VCaP (cell line): ENCODE results near the gene B3GLCT.

ENCODE experiments used
- H3K27ac ChIP-seq: fragments of 450-650 bp; 2 replicates; pipeline ENCODE4 v1.5.1; 2017
- TF ChIP-seq, protein P1 (sequence below): fragments of 450-650 bp; conservative IDR thresholded peaks from 2 replicates; pipeline ENCODE4 v1.5.1; 2017; ENCODE audit warnings: mild to moderate bottlenecking, moderate library complexity

Gene B3GLCT

DNA sequence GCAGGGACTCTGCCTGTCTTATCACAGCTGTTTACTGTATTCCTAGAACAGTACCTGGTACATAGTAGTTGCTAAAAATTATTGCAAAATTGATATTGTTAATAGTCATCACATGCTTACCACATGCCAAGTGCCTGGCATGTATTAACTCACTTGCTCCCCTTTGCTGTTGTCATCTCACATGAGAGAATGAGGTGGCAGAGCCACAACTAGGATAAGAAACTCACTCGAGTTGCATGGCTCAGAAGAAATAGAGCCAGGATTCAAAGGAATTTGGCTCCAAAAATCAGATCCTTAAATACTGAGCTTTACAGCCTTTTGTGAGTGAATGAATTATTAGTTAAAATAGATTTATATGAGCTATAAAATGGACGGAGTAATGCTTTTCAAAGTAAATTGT is 42.6 kb downstream of the B3GLCT start:
- H3K27ac ChIP-seq, result no peak overlapping the region
- TF ChIP-seq, protein P1, sequence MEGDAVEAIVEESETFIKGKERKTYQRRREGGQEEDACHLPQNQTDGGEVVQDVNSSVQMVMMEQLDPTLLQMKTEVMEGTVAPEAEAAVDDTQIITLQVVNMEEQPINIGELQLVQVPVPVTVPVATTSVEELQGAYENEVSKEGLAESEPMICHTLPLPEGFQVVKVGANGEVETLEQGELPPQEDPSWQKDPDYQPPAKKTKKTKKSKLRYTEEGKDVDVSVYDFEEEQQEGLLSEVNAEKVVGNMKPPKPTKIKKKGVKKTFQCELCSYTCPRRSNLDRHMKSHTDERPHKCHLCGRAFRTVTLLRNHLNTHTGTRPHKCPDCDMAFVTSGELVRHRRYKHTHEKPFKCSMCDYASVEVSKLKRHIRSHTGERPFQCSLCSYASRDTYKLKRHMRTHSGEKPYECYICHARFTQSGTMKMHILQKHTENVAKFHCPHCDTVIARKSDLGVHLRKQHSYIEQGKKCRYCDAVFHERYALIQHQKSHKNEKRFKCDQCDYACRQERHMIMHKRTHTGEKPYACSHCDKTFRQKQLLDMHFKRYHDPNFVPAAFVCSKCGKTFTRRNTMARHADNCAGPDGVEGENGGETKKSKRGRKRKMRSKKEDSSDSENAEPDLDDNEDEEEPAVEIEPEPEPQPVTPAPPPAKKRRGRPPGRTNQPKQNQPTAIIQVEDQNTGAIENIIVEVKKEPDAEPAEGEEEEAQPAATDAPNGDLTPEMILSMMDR, result no peak

DNA sequence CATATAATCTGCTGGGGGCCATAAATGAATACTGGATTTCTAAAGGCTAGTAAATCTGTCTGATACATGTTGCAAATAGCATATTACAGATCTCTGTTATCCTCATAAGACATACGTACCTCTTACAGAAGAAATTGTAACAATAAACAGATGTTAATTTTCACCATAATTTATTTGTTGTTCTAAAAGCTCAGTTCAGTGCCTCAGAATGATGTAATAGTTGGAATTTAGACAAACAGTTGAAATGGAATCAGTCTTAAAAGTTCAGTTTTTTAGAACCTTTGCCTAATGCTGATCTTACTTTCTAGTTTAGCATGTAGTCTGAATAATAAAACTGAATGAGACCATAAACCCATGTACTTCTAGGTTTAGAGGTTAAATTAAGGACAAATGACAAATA is 43.1 kb downstream of the B3GLCT start:
- H3K27ac ChIP-seq, result no peak overlapping the region
- TF ChIP-seq, protein P1, result no peak

DNA sequence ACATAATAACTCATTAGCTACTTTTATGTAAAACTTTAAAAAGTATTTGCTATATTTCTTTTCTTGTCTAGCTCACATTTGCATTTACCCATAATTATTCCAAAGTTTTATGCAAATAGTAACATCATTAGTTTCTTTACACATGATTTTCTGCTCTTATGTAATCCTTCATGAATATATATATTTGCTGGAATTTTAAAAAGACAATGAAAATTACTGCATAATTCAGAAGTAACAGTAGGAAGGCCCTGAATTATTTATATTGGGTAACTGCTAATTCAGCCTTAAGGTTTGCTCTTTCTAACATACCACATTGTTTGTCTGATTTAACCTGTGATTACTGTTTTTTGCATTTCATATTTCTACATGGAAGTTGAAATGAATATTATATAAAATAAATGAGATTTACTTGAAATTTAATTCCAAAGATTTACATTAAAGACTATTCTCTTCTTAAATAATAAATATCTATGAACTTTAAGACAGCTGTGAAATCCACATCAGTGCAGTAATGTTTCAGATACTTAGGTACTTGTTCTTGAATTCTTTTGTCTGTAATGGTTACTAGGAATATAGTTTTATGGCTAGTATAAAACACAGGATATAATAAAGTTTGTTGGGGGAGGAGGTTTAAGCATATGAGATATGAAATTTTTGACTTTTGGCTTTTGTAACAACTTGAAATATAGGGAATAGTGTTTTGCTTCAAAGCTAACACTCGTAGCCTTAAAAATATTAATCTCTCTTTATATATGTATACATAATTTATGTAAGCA is 46.0 kb downstream of the B3GLCT start:
- TF ChIP-seq, protein P1, result no peak
- H3K27ac ChIP-seq, result no peak overlapping the region

DNA sequence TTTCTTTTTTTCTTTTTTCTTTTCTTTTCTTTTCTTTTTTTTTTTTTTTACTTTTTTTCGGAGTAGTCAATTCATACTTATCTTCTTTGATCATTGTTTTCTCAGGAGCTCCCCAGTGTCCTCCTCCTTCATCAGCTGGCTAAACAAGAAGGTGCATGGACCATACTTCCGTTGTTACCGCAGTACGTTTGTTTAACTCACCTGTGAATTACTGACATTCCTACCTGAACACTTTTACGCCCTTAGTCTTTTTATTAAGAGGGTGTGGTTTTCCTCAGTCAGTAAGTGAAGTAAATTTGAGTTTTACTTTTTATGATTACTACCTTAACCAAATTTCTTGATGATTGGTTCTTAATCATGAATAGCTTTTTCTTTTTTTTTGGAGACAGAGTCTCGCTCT is 47.1 kb downstream of the B3GLCT start:
- H3K27ac ChIP-seq, result no peak overlapping the region
- TF ChIP-seq, protein P1, result no peak

DNA sequence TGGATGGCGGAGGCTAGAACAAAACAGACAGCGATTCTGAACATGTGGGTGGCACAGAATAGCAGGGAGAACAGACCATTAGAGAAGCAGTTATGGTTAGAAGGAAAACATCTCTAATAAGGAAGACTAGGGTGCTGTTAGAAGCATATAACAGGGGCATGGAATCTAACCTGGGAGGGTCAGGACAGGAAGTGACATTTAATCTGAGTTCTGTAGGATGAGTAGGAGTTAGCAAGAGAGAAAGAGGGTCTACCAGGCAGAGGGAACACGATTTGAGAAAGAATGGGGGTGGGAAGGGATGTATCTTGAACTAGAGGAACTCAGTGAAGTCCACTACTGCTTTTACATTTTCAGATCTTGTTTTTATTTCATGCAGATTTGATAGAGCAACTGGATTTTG is 48.6 kb downstream of the B3GLCT start:
- TF ChIP-seq, protein P1, result no peak
- no peak overlapping the region for H3K27ac ChIP-seq

DNA sequence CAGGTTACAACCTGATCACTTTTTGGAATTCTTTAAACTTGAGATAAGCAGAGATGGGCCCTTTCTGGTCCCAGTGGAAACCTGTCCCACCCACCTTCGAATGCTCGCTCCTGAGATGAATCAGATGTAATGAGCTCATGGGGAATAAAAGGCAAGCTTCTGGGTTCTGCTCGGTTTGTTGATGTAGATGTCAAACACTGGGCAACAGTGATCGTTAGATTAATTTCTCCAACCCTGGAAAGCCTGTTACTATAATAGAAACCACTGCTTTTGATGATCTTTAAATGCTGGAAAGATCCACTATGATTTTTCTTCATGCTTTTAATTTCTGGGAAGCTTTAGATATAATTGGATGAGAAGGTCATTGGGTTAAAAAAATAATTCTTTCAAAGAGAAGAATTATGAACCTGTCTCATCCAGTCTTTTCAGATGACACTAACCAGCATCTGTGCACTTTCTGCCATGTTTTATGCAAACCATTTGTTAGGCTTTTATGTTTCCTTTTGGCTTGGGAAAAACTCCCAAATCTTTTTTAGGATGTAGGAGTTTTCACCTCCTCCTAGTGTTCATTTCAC is 49.3 kb downstream of the B3GLCT start:
- no peak overlapping the region for H3K27ac ChIP-seq
- TF ChIP-seq, protein P1, result no peak

DNA sequence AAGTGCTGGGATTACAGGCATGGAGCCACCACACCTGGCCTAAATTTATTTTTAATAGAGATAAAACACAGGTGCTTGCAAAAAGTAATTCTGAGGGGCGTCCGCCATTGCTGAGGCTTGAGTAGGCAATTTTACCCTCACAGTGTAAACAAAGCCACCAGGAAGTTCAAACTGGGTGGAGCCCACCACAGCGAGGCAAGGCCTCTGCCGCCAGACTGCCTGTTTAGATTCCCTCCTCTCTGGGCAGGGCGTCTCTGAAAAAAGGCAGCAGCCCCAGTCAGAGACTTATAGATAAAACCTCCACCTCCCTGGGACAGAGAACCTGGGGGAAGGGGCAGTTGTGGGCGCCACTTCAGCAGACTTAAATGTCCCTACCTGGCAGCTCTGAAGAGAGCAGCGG is 50.7 kb downstream of the B3GLCT start:
- H3K27ac ChIP-seq, result no peak overlapping the region
- TF ChIP-seq, protein P1, result no peak
